Muscle layer of duodenum (tissue), 2 donors: ENCODE measurements around the gene TBC1D1.

Experiments used
- H3K27ac ChIP-seq: one replicate; pipeline ENCODE4 v1.7.0; 2013; ENCODE audit warnings: mild to moderate bottlenecking, low read length
- H3K27me3 ChIP-seq: one replicate; pipeline ENCODE4 v1.7.0; 2013; ENCODE audit warnings: low read depth, mild to moderate bottlenecking, control low read depth, low read length
- H3K36me3 ChIP-seq, 2 donors: one replicate each; pipeline ENCODE4 v1.7.0; 2013; ENCODE audit warnings: low read length in 2 of 2, control low read depth in 1 of 2, mild to moderate bottlenecking in 1 of 2; ENCODE audit not compliant: insufficient read depth in 2 of 2, control insufficient read depth in 1 of 2
- H3K4me1 ChIP-seq, 2 donors: one replicate each; pipeline ENCODE4 v1.7.0; 2013; ENCODE audit warnings: low read length in 2 of 2, mild to moderate bottlenecking in 2 of 2, control low read depth in 1 of 2, moderate library complexity in 1 of 2; ENCODE audit not compliant: insufficient read depth in 2 of 2, control insufficient read depth in 1 of 2
- H3K4me3 ChIP-seq, 2 donors: one replicate each; pipeline ENCODE4 v1.7.0; 2013; ENCODE audit warnings: low read length in 2 of 2, low read depth in 1 of 2, mild to moderate bottlenecking in 1 of 2
- H3K9me3 ChIP-seq, 2 donors: one replicate each; pipeline ENCODE4 v1.7.0; 2013; ENCODE audit warnings: low read length in 2 of 2, control low read depth in 1 of 2, mild to moderate bottlenecking in 1 of 2; ENCODE audit not compliant: control insufficient read depth in 1 of 2
- donor health status: healthy.

TBC1D1 gene

GRCh38 chr4:37928426-37929416 lies 37.8 kb downstream of the TBC1D1 start:
- no peaks in the 10 kb centered on the region for H3K27me3 ChIP-seq
- no peaks in the 10 kb centered on the region for H3K36me3 ChIP-seq
- H3K9me3 ChIP-seq: no peaks in the 10 kb centered on the region
- H3K4me3 ChIP-seq: peak overlapping the region in 1 of 2 donors; percentile 8
- H3K27ac ChIP-seq: no peak overlapping the region
- H3K4me1 ChIP-seq: peaks cover 0 to 34% of the 10 kb centered on the region in 2 donors

GRCh38 chr4:37934096-37934495 lies 43.2 kb downstream of the TBC1D1 start:
- Histone ChIP-seq H3K27me3 (no peaks in the 10 kb centered on the region), H3K4me1 (peaks cover 0 to 16% of the 10 kb centered on the region in 2 donors), H3K9me3 (no peaks in the 10 kb centered on the region), H3K4me3 (no peak overlapping the region), H3K27ac (no peak overlapping the region), H3K36me3 (peaks cover 0 to 5% of the 10 kb centered on the region in 2 donors)

- Histone ChIP-seq H3K9me3 (no peaks in the 10 kb centered on the region), H3K36me3 (peaks cover 0 to 5% of the 10 kb centered on the region in 2 donors), H3K4me3 (no peak overlapping the region), H3K27me3 (no peaks in the 10 kb centered on the region), H3K27ac (no peak overlapping the region), H3K4me1 (peaks cover 0 to 11% of the 10 kb centered on the region in 2 donors)
Measured at GRCh38 chr4:37934609-37935008, 43.7 kb downstream of the TBC1D1 start.

GRCh38 chr4:37935026-37935425 lies 44.1 kb downstream of the TBC1D1 start:
- no peak overlapping the region for H3K4me3 ChIP-seq
- no peaks in the 10 kb centered on the region for H3K9me3 ChIP-seq
- peaks cover 0 to 10% of the 10 kb centered on the region in 2 donors for H3K4me1 ChIP-seq
- H3K27ac ChIP-seq: no peak overlapping the region
- no peaks in the 10 kb centered on the region for H3K27me3 ChIP-seq
- peaks cover 0 to 5% of the 10 kb centered on the region in 2 donors for H3K36me3 ChIP-seq

- Histone ChIP-seq H3K4me1 (peaks cover 0 to 5% of the 10 kb centered on the region in 2 donors), H3K36me3 (peaks cover 0 to 5% of the 10 kb centered on the region in 2 donors), H3K27ac (no peak overlapping the region)
Measured at GRCh38 chr4:37936889-37937498, 46.1 kb downstream of the TBC1D1 start.

GRCh38 chr4:37938208-37938607 lies 47.3 kb downstream of the TBC1D1 start:
- H3K27ac ChIP-seq: no peak overlapping the region

More at GRCh38 chr4:37936889-37937498, 46.1 kb downstream of the TBC1D1 start:
- H3K27me3 ChIP-seq: no peaks in the 10 kb centered on the region
- H3K9me3 ChIP-seq: no peaks in the 10 kb centered on the region
- H3K4me3 ChIP-seq: no peak overlapping the region

GRCh38 chr4:37946503-37947179 lies 55.8 kb downstream of the TBC1D1 start:
- Histone ChIP-seq H3K9me3 (no peaks in the 10 kb centered on the region), H3K4me3 (no peak overlapping the region), H3K27me3 (no peaks in the 10 kb centered on the region), H3K27ac (no peak overlapping the region), H3K4me1 (peaks cover 0 to 7% of the 10 kb centered on the region in 2 donors), H3K36me3 (no peaks in the 10 kb centered on the region)

More at GRCh38 chr4:37938208-37938607, 47.3 kb downstream of the TBC1D1 start:
- Histone ChIP-seq H3K4me1 (no peaks in the 10 kb centered on the region), H3K27me3 (no peaks in the 10 kb centered on the region), H3K36me3 (peaks cover 0 to 5% of the 10 kb centered on the region in 2 donors), H3K9me3 (no peaks in the 10 kb centered on the region), H3K4me3 (no peak overlapping the region)

GRCh38 chr4:37948542-37948941 lies 57.7 kb downstream of the TBC1D1 start:
- no peaks in the 10 kb centered on the region for H3K9me3 ChIP-seq
- H3K4me3 ChIP-seq: no peak overlapping the region
- H3K27ac ChIP-seq: no peak overlapping the region
- H3K27me3 ChIP-seq: no peaks in the 10 kb centered on the region
- peaks cover 0 to 17% of the 10 kb centered on the region in 2 donors for H3K4me1 ChIP-seq
- no peaks in the 10 kb centered on the region for H3K36me3 ChIP-seq

- no peaks in the 10 kb centered on the region for H3K27me3 ChIP-seq
- no peak overlapping the region for H3K4me3 ChIP-seq
- no peak overlapping the region for H3K27ac ChIP-seq
- H3K36me3 ChIP-seq: no peaks in the 10 kb centered on the region
- H3K9me3 ChIP-seq: no peaks in the 10 kb centered on the region
- H3K4me1 ChIP-seq: peaks cover 0 to 19% of the 10 kb centered on the region in 2 donors
Measured at GRCh38 chr4:37949636-37950426, 58.9 kb downstream of the TBC1D1 start.

GRCh38 chr4:37951461-37952352 lies 60.8 kb downstream of the TBC1D1 start:
- H3K27me3 ChIP-seq: no peaks in the 10 kb centered on the region
- H3K36me3 ChIP-seq: no peaks in the 10 kb centered on the region
- H3K9me3 ChIP-seq: no peaks in the 10 kb centered on the region
- no peak overlapping the region for H3K4me3 ChIP-seq
- no peak overlapping the region for H3K27ac ChIP-seq
- peaks cover 0 to 12% of the 10 kb centered on the region in 2 donors for H3K4me1 ChIP-seq
